ENCODE results near the gene MAP4K2. TPM values are rescaled to one million over a fixed set of nuclear protein-coding genes. Genes with fewer than 3 reads are reported as not detected.

The MAP4K2 gene
- total RNA-seq, 3 donors from 2014 or later: 8.7 to 16.8 (median 14.1) TPM

DNA sequence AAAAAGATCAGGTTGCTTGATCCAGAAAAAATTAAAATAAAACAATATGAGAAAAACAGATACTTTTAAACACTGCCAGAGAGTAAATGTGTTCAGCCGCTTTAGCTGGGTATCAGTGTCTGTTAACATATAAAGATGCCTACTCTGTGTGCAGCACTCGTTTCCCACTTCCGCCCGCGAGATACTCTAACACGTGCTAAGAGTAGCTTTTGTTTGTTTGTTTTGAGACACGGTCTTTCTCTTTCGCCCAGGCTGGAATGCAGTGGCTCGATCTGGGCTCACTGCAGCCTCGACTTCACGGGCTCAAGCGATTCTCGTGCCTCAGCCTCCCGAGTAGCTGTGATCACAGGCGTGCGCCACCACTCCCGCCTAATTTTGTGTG is 7.9 kb upstream of the MAP4K2 start:
- intact Hi-C loops (cut with DNase I, micrococcal nuclease): no loop called here
- H3K9me3 ChIP-seq: no peaks in the 10 kb centered on the region
- TF ChIP-seq CTCF (IDR thresholded peaks at IDR 0.05): no peak
- H3K4me3 ChIP-seq: peak overlapping the region; percentile 51
- ATAC-seq (peak; percentile 31), DNase-seq (peak; percentile 45 to 60 (median 58))
- no peaks in the 10 kb centered on the region for H3K36me3 ChIP-seq (ENCODE audit: low read depth)
- H3K4me1 ChIP-seq (ENCODE audit: low read depth): peaks cover 12% of the 10 kb centered on the region

GRCh38 chr11:64810271-64810890 is 7.4 kb upstream of the MAP4K2 start, which contains the start of gene MEN1:
Gene MEN1, minus strand, starts transcription at chr11:64810551. Its CDS starts 442 bp downstream, at chr11:64810109.
- intact Hi-C loops (cut with DNase I, micrococcal nuclease): no loop called here
- no peaks in the 10 kb centered on the region for H3K36me3 ChIP-seq (ENCODE audit: low read depth)
- peak within 1 kb of the TSS; percentile 51 for H3K4me3 ChIP-seq
- DNase-seq (peak; percentile 95 to 97 (median 96)), ATAC-seq (peak; percentile 97)
- H3K9me3 ChIP-seq: no peaks in the 10 kb centered on the region
- no peak for TF ChIP-seq CTCF (IDR thresholded peaks at IDR 0.05)
- H3K4me1 ChIP-seq (ENCODE audit: low read depth): peaks cover 12% of the 10 kb centered on the region

GRCh38 chr11:64809781-64810241 is 6.8 kb upstream of the MAP4K2 start:
- DNase-seq (peak; percentile 72 to 77 (median 76)), ATAC-seq (peak; percentile 72)
- intact Hi-C loops (cut with DNase I, micrococcal nuclease): no loop called here
- H3K36me3 ChIP-seq (ENCODE audit: low read depth): no peaks in the 10 kb centered on the region
- peaks cover 12% of the 10 kb centered on the region for H3K4me1 ChIP-seq (ENCODE audit: low read depth)
- H3K4me3 ChIP-seq: peak overlapping the region; percentile 51
- H3K9me3 ChIP-seq: no peaks in the 10 kb centered on the region
- TF ChIP-seq CTCF (IDR thresholded peaks at IDR 0.05): no peak

DNA sequence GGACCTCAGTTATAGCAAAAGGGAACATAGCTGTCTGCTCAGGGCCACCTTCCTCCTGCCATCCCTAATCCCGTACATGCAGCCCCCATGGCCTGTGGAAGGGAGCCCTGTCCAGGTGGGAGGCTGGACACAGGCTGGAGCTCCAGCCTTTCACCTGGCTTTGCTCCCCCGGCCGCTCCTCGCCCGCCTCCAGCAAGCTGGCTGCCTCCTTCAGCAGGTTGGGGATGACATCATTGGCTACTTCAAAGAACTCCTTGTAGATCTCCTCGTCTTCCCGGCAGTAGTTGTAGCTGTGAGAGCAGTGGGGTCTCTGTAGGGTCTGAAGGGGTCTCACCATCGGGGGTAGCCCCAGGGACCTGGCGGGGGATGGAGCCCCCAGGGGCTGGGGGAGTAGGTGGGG is 2.5 kb upstream of the MAP4K2 start:
- Histone ChIP-seq H3K4me1 (ENCODE audit: low read depth) (peaks cover 25% of the 10 kb centered on the region), H3K4me3 (no peak overlapping the region), H3K9me3 (no peaks in the 10 kb centered on the region), H3K36me3 (ENCODE audit: low read depth) (no peaks in the 10 kb centered on the region)
- ATAC-seq (no peak), DNase-seq (no peak)
- intact Hi-C loops (cut with DNase I, micrococcal nuclease): no loop called here
- TF ChIP-seq CTCF (IDR thresholded peaks at IDR 0.05): no peak

- TF ChIP-seq CTCF (IDR thresholded peaks at IDR 0.05): no peak
- Histone ChIP-seq H3K4me1 (ENCODE audit: low read depth) (peaks cover 22% of the 10 kb centered on the region), H3K36me3 (ENCODE audit: low read depth) (no peaks in the 10 kb centered on the region), H3K9me3 (no peaks in the 10 kb centered on the region), H3K4me3 (no peak overlapping the region)
- no peak for ATAC-seq
- intact Hi-C loops (cut with DNase I, micrococcal nuclease): no loop called here
- DNase-seq: peak in 1 of 3 donors; percentile 58
Observed at GRCh38 chr11:64804346-64805210, 1.6 kb upstream of the MAP4K2 start.
